Immature natural killer cell (primary cell): Measurements from ENCODE around the gene SRF. TPM values are rescaled to one million over a fixed set of nuclear protein-coding genes. Genes with fewer than 3 reads are reported as not detected.

Experiments
- DNase-seq, 3 donors: peaks; one replicate each; pipeline ENCODE4 v3.0.0; 2022; ENCODE audit warnings: mixed read lengths in 1 of 3
- H3K27ac Mint-ChIP-seq, 6 donors: one replicate each; pipeline ENCODE4 v1.8.0; 2020; ENCODE audit warnings: mixed read lengths in 6 of 6, mild to moderate bottlenecking in 5 of 6, inconsistent platforms in 4 of 6, moderate library complexity in 3 of 6
- H3K27me3 Mint-ChIP-seq, 3 donors: one replicate each; pipeline ENCODE4 v1.8.0; 2020 to 2021; ENCODE audit warnings: low read depth in 3 of 3, mild to moderate bottlenecking in 3 of 3, mixed read lengths in 3 of 3, moderate library complexity in 3 of 3, inconsistent platforms in 1 of 3
- H3K36me3 Mint-ChIP-seq, 3 donors: one replicate each; pipeline ENCODE4 v1.8.0; 2020; ENCODE audit warnings: mixed read lengths in 3 of 3, inconsistent platforms in 2 of 3, mild to moderate bottlenecking in 2 of 3
- H3K4me1 Mint-ChIP-seq, 2 donors: one replicate each; pipeline ENCODE4 v1.8.0; 2020; ENCODE audit warnings: inconsistent platforms in 2 of 2, mild to moderate bottlenecking in 2 of 2, mixed read lengths in 2 of 2, moderate library complexity in 1 of 2
- H3K4me3 Mint-ChIP-seq, 5 donors: one replicate each; pipeline ENCODE4 v1.8.0; 2020; ENCODE audit warnings: mild to moderate bottlenecking in 5 of 5, mixed read lengths in 5 of 5, inconsistent platforms in 3 of 5, moderate library complexity in 3 of 5
- H3K9me3 Mint-ChIP-seq, 6 donors: one replicate each; pipeline ENCODE4 v1.8.0; 2020; ENCODE audit warnings: mild to moderate bottlenecking in 6 of 6, mixed read lengths in 6 of 6, inconsistent platforms in 4 of 6, moderate library complexity in 3 of 6
- polyA plus RNA-seq, 3 donors: library from polyadenylated mRNA; unstranded; fragments of 300-500 nt; fragmentation: Illumina TruSeq; gene quantifications; one replicate each; pipeline ENCODE4 v1.2.3, GENCODE V29; 2021

The SRF gene
- polyA plus RNA-seq, 3 donors from 2014 or later, result 4.8 to 7.3 (median 5.2) TPM

GRCh38 chr6:43181621-43181941, 10.5 kb downstream of the SRF start:
- H3K36me3 Mint-ChIP-seq, result peaks cover 7 to 17% (median 13%) of the 10 kb centered on the region in 3 donors
- H3K27ac Mint-ChIP-seq, result peak overlapping the region; percentile 78 to 96 (median 86)
- peaks cover 38 to 43% of the 10 kb centered on the region in 2 donors for H3K4me1 Mint-ChIP-seq
- H3K9me3 Mint-ChIP-seq, result no peaks in the 10 kb centered on the region
- DNase-seq, result no peak
- peaks cover 2 to 12% (median 4%) of the 10 kb centered on the region in 3 donors for H3K27me3 Mint-ChIP-seq
- peak overlapping the region; percentile 87 to 96 (median 94) for H3K4me3 Mint-ChIP-seq

DNA sequence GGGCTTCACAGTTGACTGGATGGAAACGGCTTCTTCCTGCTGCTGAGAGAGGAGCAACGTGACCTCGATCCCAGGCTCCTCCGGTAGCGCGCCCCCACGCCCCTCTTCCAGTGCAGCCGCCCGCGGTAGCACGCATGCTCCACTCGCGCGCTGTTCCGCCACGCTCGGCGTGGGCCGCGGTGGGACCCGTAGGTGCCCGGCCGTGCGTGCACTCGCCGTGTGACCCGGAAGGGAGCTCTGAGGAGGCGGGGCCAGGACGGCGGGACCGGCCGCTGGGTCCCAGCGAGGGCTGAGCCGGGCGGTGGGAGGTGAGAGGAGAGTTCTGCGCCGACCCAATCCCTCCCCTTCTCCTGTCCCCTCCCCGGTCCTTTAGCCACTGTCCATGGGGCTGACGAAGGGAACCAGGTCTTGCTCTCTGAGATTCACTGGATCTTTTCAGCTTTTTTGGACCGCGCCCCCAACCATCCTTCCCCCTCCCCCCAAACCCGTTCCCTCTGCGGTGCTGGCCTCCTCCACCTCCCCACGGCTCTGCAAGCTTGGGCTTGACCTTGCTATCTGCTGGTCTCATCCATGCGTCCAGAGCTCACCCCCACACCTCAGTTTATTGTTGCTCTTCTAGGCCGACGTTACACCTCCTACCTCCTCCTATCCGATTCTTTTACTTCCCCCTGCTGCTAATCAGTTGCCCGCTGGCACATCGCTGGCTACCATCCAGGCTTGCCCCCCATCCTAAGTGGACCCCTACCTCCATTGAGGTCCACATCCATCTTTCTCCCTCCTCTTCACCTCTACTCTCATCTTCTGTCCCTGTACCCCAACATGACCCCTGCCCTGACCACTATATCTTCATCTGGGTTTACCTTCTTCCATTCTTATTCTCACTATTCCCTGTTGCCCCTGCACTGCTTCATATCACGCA, 11.1 kb downstream of the SRF start, which contains the start of gene CUL9:
TSS of gene CUL9 (plus strand) at position 255 of the 919 bp plus-strand sequence. CDS start 2,115 bp downstream, outside the sequence.
- DNase-seq, result peak; percentile 83 to 86 (median 83)
- peaks cover 2 to 12% (median 4%) of the 10 kb centered on the region in 3 donors for H3K27me3 Mint-ChIP-seq
- peak within 1 kb of the TSS; percentile 78 to 97 (median 96) for H3K27ac Mint-ChIP-seq
- H3K9me3 Mint-ChIP-seq, result no peaks in the 10 kb centered on the region
- peaks cover 38 to 43% of the 10 kb centered on the region in 2 donors for H3K4me1 Mint-ChIP-seq
- peaks cover 7 to 17% (median 14%) of the 10 kb centered on the region in 3 donors for H3K36me3 Mint-ChIP-seq
- peak within 1 kb of the TSS; percentile 87 to 96 (median 94) for H3K4me3 Mint-ChIP-seq

DNA sequence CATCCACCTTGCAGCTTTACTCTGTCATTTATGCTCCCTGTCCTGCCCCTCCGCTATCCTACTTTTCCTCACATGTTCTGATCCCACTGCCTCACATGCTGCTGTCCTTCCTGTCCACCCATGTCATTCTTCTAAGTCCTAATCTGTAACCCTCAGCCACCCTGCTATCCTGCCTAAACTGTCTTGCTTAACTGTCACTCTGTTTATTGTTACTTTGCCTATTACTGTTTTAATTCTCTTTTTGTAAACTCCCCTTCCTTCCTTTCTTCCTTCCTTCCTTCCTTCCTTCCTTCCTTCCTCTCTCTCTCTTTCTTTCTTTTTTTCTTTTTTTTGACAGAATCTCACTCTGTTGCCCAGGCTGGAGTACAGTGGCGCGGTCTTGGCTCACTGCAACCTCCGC, 12.4 kb downstream of the SRF start:
- peaks cover 2 to 10% (median 4%) of the 10 kb centered on the region in 3 donors for H3K27me3 Mint-ChIP-seq
- H3K9me3 Mint-ChIP-seq, result no peaks in the 10 kb centered on the region
- H3K4me3 Mint-ChIP-seq, result peak overlapping the region; percentile 87 to 96 (median 94)
- peaks cover 38 to 46% of the 10 kb centered on the region in 2 donors for H3K4me1 Mint-ChIP-seq
- peaks cover 7 to 21% (median 14%) of the 10 kb centered on the region in 3 donors for H3K36me3 Mint-ChIP-seq
- no peak for DNase-seq
- H3K27ac Mint-ChIP-seq, result peak overlapping the region; percentile 78 to 97 (median 93)

DNA sequence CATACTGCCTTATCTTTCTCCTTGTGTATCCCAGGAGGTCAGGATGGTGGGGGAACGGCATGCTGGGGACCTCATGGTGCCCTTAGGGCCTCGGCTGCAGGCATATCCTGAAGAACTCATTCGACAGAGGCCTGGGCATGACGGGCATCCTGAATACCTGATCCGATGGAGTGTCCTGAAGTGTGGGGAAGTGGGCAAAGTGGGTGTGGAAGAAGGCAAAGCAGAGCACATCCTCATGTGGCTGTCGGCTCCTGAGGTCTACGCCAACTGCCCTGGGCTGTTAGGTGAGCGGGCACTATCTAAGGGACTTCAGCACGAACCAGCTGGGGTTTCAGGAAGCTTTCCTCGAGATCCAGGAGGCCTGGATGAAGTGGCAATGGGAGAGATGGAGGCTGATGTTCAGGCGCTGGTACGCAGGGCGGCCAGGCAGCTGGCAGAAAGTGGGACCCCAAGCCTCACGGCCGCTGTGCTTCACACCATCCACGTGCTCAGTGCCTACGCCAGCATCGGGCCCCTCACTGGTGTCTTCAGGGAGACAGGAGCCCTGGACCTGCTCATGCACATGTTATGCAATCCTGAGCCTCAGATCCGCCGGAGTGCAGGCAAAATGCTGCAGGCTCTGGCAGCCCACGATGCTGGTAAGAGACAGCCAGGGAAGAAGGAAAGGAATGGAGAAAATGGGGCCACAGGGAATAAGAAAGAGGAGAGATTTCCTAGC, 13.4 kb downstream of the SRF start:
- Mint-ChIP-seq H3K27me3 (peaks cover 2 to 10% (median 4%) of the 10 kb centered on the region in 3 donors), H3K4me3 (peak overlapping the region in 3 of 5 donors; percentile 19 to 63 (median 56)), H3K4me1 (peaks cover 41 to 49% of the 10 kb centered on the region in 2 donors), H3K27ac (peak overlapping the region in 4 of 6 donors; percentile 14 to 78 (median 36)), H3K36me3 (peaks cover 4 to 21% (median 14%) of the 10 kb centered on the region in 3 donors), H3K9me3 (no peaks in the 10 kb centered on the region)
- no peak for DNase-seq

- Mint-ChIP-seq H3K27me3 (peaks cover 2 to 10% (median 4%) of the 10 kb centered on the region in 3 donors), H3K36me3 (peaks cover 4 to 21% (median 14%) of the 10 kb centered on the region in 3 donors), H3K27ac (peak overlapping the region in 1 of 6 donors; percentile 1), H3K4me3 (no peak overlapping the region), H3K9me3 (no peaks in the 10 kb centered on the region), H3K4me1 (peaks cover 41 to 49% of the 10 kb centered on the region in 2 donors)
- DNase-seq, result no peak
These were observed 14.4 kb downstream of the SRF start for GRCh38 chr6:43185391-43185985.

DNA sequence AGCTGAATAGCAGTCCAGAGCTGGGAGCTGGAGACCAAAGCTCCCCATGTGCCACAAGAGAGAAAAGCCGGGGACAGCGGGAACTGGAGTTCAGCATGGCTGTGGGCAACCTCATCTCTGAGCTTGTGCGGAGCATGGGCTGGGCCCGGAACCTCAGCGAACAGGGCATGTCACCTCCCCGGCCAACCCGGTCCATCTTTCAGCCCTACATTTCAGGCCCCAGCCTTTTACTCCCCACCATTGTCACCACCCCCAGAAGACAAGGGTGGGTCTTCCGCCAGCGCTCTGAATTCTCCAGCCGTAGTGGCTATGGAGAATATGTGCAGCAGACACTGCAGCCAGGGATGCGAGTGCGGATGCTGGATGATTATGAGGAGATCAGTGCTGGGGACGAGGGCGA, 14.9 kb downstream of the SRF start:
- no peak overlapping the region for H3K27ac Mint-ChIP-seq
- no peak overlapping the region for H3K4me3 Mint-ChIP-seq
- peaks cover 4 to 21% (median 14%) of the 10 kb centered on the region in 3 donors for H3K36me3 Mint-ChIP-seq
- no peak for DNase-seq
- no peaks in the 10 kb centered on the region for H3K9me3 Mint-ChIP-seq
- H3K27me3 Mint-ChIP-seq, result peaks cover 2 to 10% (median 4%) of the 10 kb centered on the region in 3 donors
- peaks cover 41 to 47% of the 10 kb centered on the region in 2 donors for H3K4me1 Mint-ChIP-seq

DNA sequence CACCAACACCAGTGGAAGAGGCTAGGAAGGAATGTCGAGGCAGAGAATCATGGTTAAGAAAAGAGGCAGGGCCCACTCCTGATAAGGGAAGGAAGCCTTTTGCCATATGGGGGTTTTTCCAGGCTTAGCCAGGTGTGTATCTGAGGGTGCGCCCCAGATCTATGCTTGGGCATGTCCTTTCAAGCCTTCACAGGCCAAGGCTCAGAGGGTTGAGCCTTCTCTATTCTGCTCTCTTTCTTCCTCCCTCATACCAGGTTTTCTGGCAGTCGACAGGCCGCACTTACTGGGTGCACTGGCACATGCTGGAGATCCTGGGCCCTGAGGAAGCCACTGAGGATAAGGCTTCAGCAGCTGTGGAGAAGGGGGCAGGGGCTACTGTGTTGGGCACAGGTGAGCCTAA, 15.6 kb downstream of the SRF start:
- Mint-ChIP-seq H3K4me3 (no peak overlapping the region), H3K9me3 (no peaks in the 10 kb centered on the region), H3K27ac (no peak overlapping the region), H3K36me3 (peaks cover 4 to 21% (median 14%) of the 10 kb centered on the region in 3 donors), H3K27me3 (peaks cover under 1 to 7% (median 2%) of the 10 kb centered on the region in 3 donors), H3K4me1 (peaks cover 34 to 40% of the 10 kb centered on the region in 2 donors)
- no peak for DNase-seq

GRCh38 chr6:43187821-43188220, 16.8 kb downstream of the SRF start:
- Mint-ChIP-seq H3K4me1 (peaks cover 25 to 31% of the 10 kb centered on the region in 2 donors), H3K27me3 (no peaks in the 10 kb centered on the region), H3K4me3 (no peak overlapping the region), H3K9me3 (no peaks in the 10 kb centered on the region), H3K36me3 (peaks cover 7 to 25% (median 17%) of the 10 kb centered on the region in 3 donors), H3K27ac (no peak overlapping the region)
- no peak for DNase-seq

DNA sequence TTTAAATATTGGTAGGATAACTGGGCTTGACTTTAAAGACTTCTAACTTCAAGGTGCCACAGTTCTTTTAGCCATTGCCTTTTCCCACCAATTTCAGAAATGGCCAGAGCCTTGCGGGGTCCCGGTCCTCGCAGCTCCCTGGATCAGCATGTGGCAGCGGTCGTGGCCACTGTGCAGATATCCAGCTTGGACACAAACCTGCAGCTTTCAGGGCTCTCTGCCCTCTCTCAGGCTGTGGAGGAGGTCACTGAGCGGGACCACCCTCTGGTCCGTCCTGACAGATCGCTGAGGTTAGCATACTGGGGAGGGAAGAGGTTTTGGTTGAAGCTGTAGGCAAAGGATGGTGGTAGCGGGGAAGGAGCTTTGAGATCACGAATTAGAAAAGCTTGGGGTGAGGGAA, 17.4 kb downstream of the SRF start:
- H3K27ac Mint-ChIP-seq, result no peak overlapping the region
- H3K4me3 Mint-ChIP-seq, result no peak overlapping the region

GRCh38 chr6:43189776-43190304, 18.8 kb downstream of the SRF start:
- DNase-seq, result no peak
- H3K4me3 Mint-ChIP-seq, result no peak overlapping the region
- peaks cover 10 to 13% of the 10 kb centered on the region in 2 donors for H3K4me1 Mint-ChIP-seq
- peaks cover 12 to 39% (median 28%) of the 10 kb centered on the region in 3 donors for H3K36me3 Mint-ChIP-seq
- no peaks in the 10 kb centered on the region for H3K27me3 Mint-ChIP-seq
- no peaks in the 10 kb centered on the region for H3K9me3 Mint-ChIP-seq
- H3K27ac Mint-ChIP-seq, result no peak overlapping the region

More for the DNA sequence above, 17.4 kb downstream of the SRF start:
- H3K36me3 Mint-ChIP-seq, result peaks cover 12 to 30% (median 21%) of the 10 kb centered on the region in 3 donors
- no peaks in the 10 kb centered on the region for H3K9me3 Mint-ChIP-seq
- no peaks in the 10 kb centered on the region for H3K27me3 Mint-ChIP-seq
- peaks cover 19 to 25% of the 10 kb centered on the region in 2 donors for H3K4me1 Mint-ChIP-seq
- DNase-seq, result no peak

DNA sequence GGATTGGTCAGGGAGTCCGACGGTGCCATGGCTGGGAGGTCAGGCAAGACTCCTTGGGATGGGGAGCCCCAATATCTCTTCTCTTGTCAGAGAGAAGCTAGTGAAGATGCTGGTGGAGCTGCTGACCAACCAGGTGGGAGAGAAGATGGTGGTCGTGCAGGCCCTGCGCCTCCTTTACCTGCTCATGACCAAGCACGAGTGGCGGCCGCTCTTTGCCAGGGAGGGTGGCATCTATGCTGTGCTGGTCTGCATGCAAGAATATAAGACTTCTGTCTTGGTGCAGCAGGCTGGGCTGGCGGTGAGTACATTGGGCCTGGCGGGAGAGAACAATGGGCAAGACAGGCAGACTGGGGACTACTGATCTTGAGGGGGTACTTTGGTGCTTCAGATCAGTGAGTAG, 21.8 kb downstream of the SRF start:
- no peak for DNase-seq
- no peaks in the 10 kb centered on the region for H3K9me3 Mint-ChIP-seq
- H3K36me3 Mint-ChIP-seq, result peaks cover 20 to 43% (median 28%) of the 10 kb centered on the region in 3 donors
- no peak overlapping the region for H3K4me3 Mint-ChIP-seq
- peaks cover 3 to 6% of the 10 kb centered on the region in 2 donors for H3K4me1 Mint-ChIP-seq
- H3K27ac Mint-ChIP-seq, result no peak overlapping the region
- no peaks in the 10 kb centered on the region for H3K27me3 Mint-ChIP-seq

DNA sequence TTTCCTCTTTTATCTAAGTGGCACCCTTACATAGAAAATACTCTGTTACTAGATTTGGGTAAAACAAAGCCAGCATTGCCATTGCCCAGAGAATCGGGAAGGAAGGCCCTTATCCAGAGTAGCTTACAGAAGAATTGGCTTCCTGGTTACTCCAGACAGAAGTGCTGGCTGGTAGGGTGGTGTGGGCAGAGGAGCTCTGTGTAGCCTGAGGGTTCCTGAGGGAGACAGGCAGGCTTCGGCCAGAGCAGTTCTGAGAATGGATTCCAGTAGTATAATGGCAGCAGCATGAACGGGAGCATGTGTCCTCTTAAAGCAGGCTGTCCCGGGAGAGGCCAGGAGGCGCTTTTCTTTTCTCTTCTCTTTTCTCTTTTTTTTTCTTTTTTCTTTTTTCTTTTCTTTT, 22.9 kb downstream of the SRF start:
- Mint-ChIP-seq H3K27me3 (no peaks in the 10 kb centered on the region), H3K4me3 (no peak overlapping the region), H3K9me3 (no peaks in the 10 kb centered on the region), H3K4me1 (no peaks in the 10 kb centered on the region), H3K36me3 (peaks cover 19 to 35% (median 28%) of the 10 kb centered on the region in 3 donors), H3K27ac (no peak overlapping the region)
- DNase-seq, result no peak

DNA sequence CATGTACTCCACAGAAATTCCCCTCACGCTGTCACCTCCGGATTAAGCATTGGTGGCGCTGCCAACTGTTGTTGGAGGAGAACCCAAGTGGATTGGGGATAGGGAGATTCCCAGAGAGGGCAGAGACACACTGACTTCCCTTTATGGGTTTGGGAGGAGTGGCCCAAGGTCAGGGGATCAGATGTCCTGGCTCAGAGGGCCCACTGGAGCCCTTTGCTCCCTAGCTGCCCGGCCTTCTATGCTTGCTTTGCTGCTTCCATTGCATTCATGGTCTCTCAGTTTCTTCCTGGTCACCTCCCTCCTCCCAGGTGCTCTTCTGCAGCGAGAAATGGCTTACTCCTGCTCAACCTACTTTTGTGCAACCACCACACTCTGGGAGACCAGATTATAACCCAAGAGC, 25.3 kb downstream of the SRF start:
- Mint-ChIP-seq H3K4me3 (no peak overlapping the region), H3K4me1 (no peaks in the 10 kb centered on the region), H3K27me3 (peaks cover 0 to 3% (median 0%) of the 10 kb centered on the region in 3 donors), H3K36me3 (peaks cover 24 to 47% (median 32%) of the 10 kb centered on the region in 3 donors), H3K27ac (peak overlapping the region in 1 of 6 donors; percentile 40), H3K9me3 (no peaks in the 10 kb centered on the region)
- no peak for DNase-seq
